Calu3 (cell line): ENCODE measurements around the gene RANBP1. TPM values are rescaled to one million over a fixed set of nuclear protein-coding genes. Genes with fewer than 3 reads are reported as not detected.

Experiments
- BruUV-seq: library from RNA; stranded (reverse); fragments of 400-500 nt; replicated peaks from 2 replicates; lab custom pipeline; 2021; lab: Mats Ljungman, UMichigan
- CTCF ChIA-PET: fragments of 300-600 bp; sonication (Branson Sonifier 250); formaldehyde crosslinking; loops from one replicate; lab custom pipeline; 2022; ENCODE audit warnings: antibody characterized with exemption; lab: Charles Lee
- DNase-seq: peaks from one replicate; pipeline ENCODE4 v3.0.0; 2022
- H3K27ac Mint-ChIP-seq: one replicate; pipeline ENCODE4 v1.8.0; 2022; ENCODE audit warnings: mixed read lengths; ENCODE audit not compliant: unreplicated experiment
- H3K27me3 Mint-ChIP-seq: one replicate; pipeline ENCODE4 v1.8.0; 2022; ENCODE audit warnings: mixed read lengths; ENCODE audit not compliant: unreplicated experiment
- H3K36me3 Mint-ChIP-seq: one replicate; pipeline ENCODE4 v1.8.0; 2022; ENCODE audit warnings: mild to moderate bottlenecking, moderate library complexity, mixed read lengths; ENCODE audit not compliant: insufficient read depth, unreplicated experiment
- H3K4me1 Mint-ChIP-seq: one replicate; pipeline ENCODE4 v1.8.0; 2022; ENCODE audit warnings: mild to moderate bottlenecking, low read depth, mixed read lengths; ENCODE audit not compliant: unreplicated experiment
- H3K4me3 Mint-ChIP-seq: one replicate; pipeline ENCODE4 v1.8.0; 2022; ENCODE audit warnings: mild to moderate bottlenecking, low read depth, moderate library complexity, mixed read lengths; ENCODE audit not compliant: unreplicated experiment
- H3K9me3 Mint-ChIP-seq: one replicate; pipeline ENCODE4 v1.8.0; 2022; ENCODE audit warnings: low read depth, mixed read lengths; ENCODE audit not compliant: unreplicated experiment
- CTCF ChIP-seq: fragments of 200-600 bp; IDR thresholded peaks from one replicate; pipeline ENCODE4 v1.8.0; 2022; ENCODE audit warnings: antibody characterized with exemption; ENCODE audit not compliant: unreplicated experiment
- intact Hi-C: fragments of 100-400 bp; cut with micrococcal nuclease; formaldehyde crosslinking; loops from one replicate; pipeline ENCODE4 v1.10.0; 2022; ENCODE audit not compliant: unreplicated experiment
- total RNA-seq: library from RNA; stranded (reverse); gene quantifications from 2 replicates; pipeline ENCODE4 v1.2.3, GENCODE V29; 2022

Gene RANBP1
- total RNA-seq, 1 experiment from 2014 or later = 208 TPM

GRCh38 chr22:20125201-20126174 lies 9.6 kb downstream of the RANBP1 start:
- intact Hi-C loops = no loop called here
- DNase-seq = no peak
- Mint-ChIP-seq H3K27ac (no peak overlapping the region), H3K4me1 (no peaks in the 10 kb centered on the region), H3K4me3 (no peak overlapping the region), H3K27me3 (no peaks in the 10 kb centered on the region), H3K36me3 (peaks cover 59% of the 10 kb centered on the region), H3K9me3 (no peaks in the 10 kb centered on the region)
- CTCF ChIA-PET = no interaction called here
- TF ChIP-seq CTCF = no peak
- no TSS peak for BruUV-seq

- BruUV-seq = no TSS peak
- no peaks in the 10 kb centered on the region for H3K27me3 Mint-ChIP-seq
- H3K9me3 Mint-ChIP-seq = no peaks in the 10 kb centered on the region
These were observed 10.6 kb downstream of the RANBP1 start for GRCh38 chr22:20126284-20127029.

GRCh38 chr22:20127318-20127868 lies 11.5 kb downstream of the RANBP1 start:
- H3K4me3 Mint-ChIP-seq = no peak overlapping the region
- H3K4me1 Mint-ChIP-seq = no peaks in the 10 kb centered on the region
- intact Hi-C loops = no loop called here
- peaks cover 45% of the 10 kb centered on the region for H3K36me3 Mint-ChIP-seq
- H3K27me3 Mint-ChIP-seq = no peaks in the 10 kb centered on the region
- no peaks in the 10 kb centered on the region for H3K9me3 Mint-ChIP-seq
- DNase-seq = no peak
- H3K27ac Mint-ChIP-seq = no peak overlapping the region
- CTCF ChIA-PET = no interaction called here
- TF ChIP-seq CTCF = no peak
- BruUV-seq = no TSS peak

More at GRCh38 chr22:20126284-20127029, 10.6 kb downstream of the RANBP1 start:
- TF ChIP-seq CTCF = no peak
- H3K4me3 Mint-ChIP-seq = no peak overlapping the region
- peaks cover 49% of the 10 kb centered on the region for H3K36me3 Mint-ChIP-seq
- intact Hi-C loops = no loop called here
- no peaks in the 10 kb centered on the region for H3K4me1 Mint-ChIP-seq
- no peak for DNase-seq
- no peak overlapping the region for H3K27ac Mint-ChIP-seq
- CTCF ChIA-PET = no interaction called here

DNA sequence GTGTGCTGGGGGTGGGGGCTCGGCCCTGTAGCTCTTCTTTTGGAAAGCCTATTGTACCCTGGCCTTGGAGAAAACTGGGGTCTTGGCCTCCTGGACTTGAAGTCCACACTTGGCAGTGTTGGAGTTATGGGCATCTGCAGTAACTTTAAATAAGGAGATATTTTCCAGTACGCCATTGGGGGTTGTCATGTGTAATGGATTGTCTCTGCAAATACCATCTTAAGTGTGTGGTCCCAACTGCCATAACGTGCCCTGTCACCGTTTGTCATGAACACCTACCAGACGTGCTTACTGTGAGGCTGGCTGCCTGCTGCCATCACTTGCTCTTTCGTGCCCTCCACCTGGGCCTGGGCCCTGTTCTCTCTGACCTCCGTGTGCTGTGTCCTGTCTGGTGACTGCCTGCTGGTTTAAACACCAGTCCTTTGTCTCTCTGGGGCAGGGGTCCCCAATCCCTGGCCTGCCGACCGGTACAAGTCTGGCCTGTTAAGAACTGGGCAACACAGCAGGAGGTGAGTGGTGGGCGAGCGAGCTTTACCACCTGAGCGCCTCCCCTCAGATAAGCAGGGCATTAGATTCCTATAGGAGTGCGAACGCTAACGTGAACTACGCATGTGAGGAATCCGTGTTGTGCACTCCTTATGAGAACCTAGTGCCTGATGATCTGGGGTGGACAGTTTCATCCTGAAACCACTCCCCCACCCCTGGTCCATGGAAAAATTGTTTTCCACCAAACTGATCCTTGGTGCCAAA lies 12.1 kb downstream of the RANBP1 start:
- no peaks in the 10 kb centered on the region for H3K27me3 Mint-ChIP-seq
- H3K4me3 Mint-ChIP-seq = no peak overlapping the region
- BruUV-seq = no TSS peak
- H3K27ac Mint-ChIP-seq = no peak overlapping the region
- intact Hi-C loops = no loop called here
- H3K4me1 Mint-ChIP-seq = no peaks in the 10 kb centered on the region
- CTCF ChIA-PET = no interaction called here
- peaks cover 46% of the 10 kb centered on the region for H3K36me3 Mint-ChIP-seq
- no peaks in the 10 kb centered on the region for H3K9me3 Mint-ChIP-seq
- no peak for DNase-seq
- no peak for TF ChIP-seq CTCF
